Skeletal muscle tissue (tissue), 4 donors: ENCODE data around the gene SLN. TPM values are rescaled to one million over a fixed set of nuclear protein-coding genes. Genes with fewer than 3 reads are reported as not detected.

ENCODE experiments used
- H3K27ac ChIP-seq: one replicate; pipeline ENCODE4 v1.7.0; 2013; ENCODE audit warnings: mild to moderate bottlenecking, low read depth, low read length, inconsistent platforms
- H3K27me3 ChIP-seq, 3 donors: one replicate each; pipeline ENCODE4 v1.7.0; 2013; ENCODE audit warnings: low read length in 3 of 3; ENCODE audit not compliant: control insufficient read depth in 3 of 3, insufficient read depth in 3 of 3
- H3K36me3 ChIP-seq, 3 donors: one replicate each; pipeline ENCODE4 v1.7.0; 2013; ENCODE audit warnings: low read length in 3 of 3; ENCODE audit not compliant: control insufficient read depth in 3 of 3, insufficient read depth in 3 of 3
- H3K4me1 ChIP-seq, 3 donors: one replicate each; pipeline ENCODE4 v1.7.0; 2013; ENCODE audit warnings: low read length in 3 of 3, mild to moderate bottlenecking in 3 of 3; ENCODE audit not compliant: control insufficient read depth in 3 of 3, insufficient read depth in 3 of 3
- H3K4me3 ChIP-seq, 3 donors: one replicate each; pipeline ENCODE4 v1.7.0; 2013; ENCODE audit warnings: low read length in 3 of 3
- H3K9ac ChIP-seq, 3 donors: one replicate each; pipeline ENCODE4 v1.7.0; 2013; ENCODE audit warnings: low read length in 3 of 3, mild to moderate bottlenecking in 3 of 3, moderate library complexity in 2 of 3, low read depth in 1 of 3
- H3K9me3 ChIP-seq, 3 donors: one replicate each; pipeline ENCODE4 v1.7.0; 2013; ENCODE audit warnings: low read length in 3 of 3; ENCODE audit not compliant: control insufficient read depth in 3 of 3
- total RNA-seq: library from RNA; depleted of rRNA; stranded (reverse); fragments of >200 nt; gene quantifications from one replicate; pipeline ENCODE4 v1.2.3, GENCODE V29; 2014
- donor health status: Osteomylitis.

The SLN gene
- total RNA-seq, 1 donor from 2014 or later: 2,012 TPM

- Histone ChIP-seq H3K4me1 (peaks cover 22 to 32% (median 30%) of the 10 kb centered on the region in 3 donors), H3K36me3 (no peaks in the 10 kb centered on the region), H3K9me3 (no peaks in the 10 kb centered on the region), H3K4me3 (peak overlapping the region in 2 of 3 donors; percentile 17 to 26), H3K9ac (peak overlapping the region; percentile 75 to 92 (median 88)), H3K27ac (peak overlapping the region; percentile 99), H3K27me3 (no peaks in the 10 kb centered on the region)
Measured at GRCh38 chr11:107720303-107720774, 8.5 kb upstream of the SLN start.

GRCh38 chr11:107719557-107720302, 7.9 kb upstream of the SLN start:
- Histone ChIP-seq H3K9ac (peak overlapping the region; percentile 85 to 92 (median 88)), H3K4me3 (peak overlapping the region; percentile 64 to 69 (median 69)), H3K4me1 (peaks cover 23 to 38% (median 30%) of the 10 kb centered on the region in 3 donors), H3K9me3 (no peaks in the 10 kb centered on the region), H3K36me3 (no peaks in the 10 kb centered on the region), H3K27ac (peak overlapping the region; percentile 99), H3K27me3 (no peaks in the 10 kb centered on the region)

- H3K4me1 ChIP-seq: peaks cover 27 to 41% (median 30%) of the 10 kb centered on the region in 3 donors
- peak overlapping the region; percentile 99 for H3K27ac ChIP-seq
- H3K9me3 ChIP-seq: no peaks in the 10 kb centered on the region
- H3K36me3 ChIP-seq: no peaks in the 10 kb centered on the region
- H3K4me3 ChIP-seq: peak overlapping the region; percentile 64 to 69 (median 69)
- H3K27me3 ChIP-seq: no peaks in the 10 kb centered on the region
- H3K9ac ChIP-seq: peak overlapping the region; percentile 85 to 92 (median 88)
Measured at GRCh38 chr11:107719073-107719472, 7.2 kb upstream of the SLN start.

GRCh38 chr11:107716884-107717532, 5.2 kb upstream of the SLN start:
- Histone ChIP-seq H3K36me3 (no peaks in the 10 kb centered on the region), H3K9me3 (no peaks in the 10 kb centered on the region), H3K27me3 (no peaks in the 10 kb centered on the region), H3K27ac (no peak overlapping the region), H3K9ac (no peak overlapping the region), H3K4me1 (peaks cover 19 to 36% (median 24%) of the 10 kb centered on the region in 3 donors), H3K4me3 (peak overlapping the region in 1 of 3 donors; percentile 36)

GRCh38 chr11:107713009-107713408, 1.2 kb upstream of the SLN start:
- Histone ChIP-seq H3K4me3 (peak overlapping the region; percentile 8 to 76 (median 72)), H3K9me3 (no peaks in the 10 kb centered on the region), H3K4me1 (peaks cover 0 to 16% (median 11%) of the 10 kb centered on the region in 3 donors), H3K36me3 (peaks cover 0 to 22% (median 3%) of the 10 kb centered on the region in 3 donors), H3K9ac (peak overlapping the region; percentile 71 to 76 (median 75)), H3K27me3 (no peaks in the 10 kb centered on the region), H3K27ac (peak overlapping the region; percentile 91)

- H3K36me3 ChIP-seq: peaks cover 0 to 28% (median 7%) of the 10 kb centered on the region in 3 donors
- H3K27me3 ChIP-seq: no peaks in the 10 kb centered on the region
- H3K9me3 ChIP-seq: no peaks in the 10 kb centered on the region
- peak overlapping the region; percentile 76 to 80 (median 79) for H3K9ac ChIP-seq
- H3K4me1 ChIP-seq: peaks cover 21 to 34% (median 31%) of the 10 kb centered on the region in 3 donors
- H3K4me3 ChIP-seq: peak overlapping the region; percentile 71 to 76 (median 72)
- H3K27ac ChIP-seq: peak overlapping the region; percentile 91
Measured at GRCh38 chr11:107710301-107710700, 1.6 kb downstream of the SLN start.

GRCh38 chr11:107708792-107709191, 3.1 kb downstream of the SLN start:
- Histone ChIP-seq H3K4me3 (peak overlapping the region; percentile 71 to 76 (median 72)), H3K4me1 (peaks cover 26 to 34% (median 33%) of the 10 kb centered on the region in 3 donors), H3K36me3 (peaks cover 0 to 28% (median 7%) of the 10 kb centered on the region in 3 donors), H3K9me3 (no peaks in the 10 kb centered on the region), H3K9ac (peak overlapping the region; percentile 57 to 79 (median 76)), H3K27me3 (no peaks in the 10 kb centered on the region), H3K27ac (peak overlapping the region; percentile 91)

GRCh38 chr11:107707807-107708206, 4.0 kb downstream of the SLN start:
- Histone ChIP-seq H3K36me3 (peaks cover 0 to 28% (median 7%) of the 10 kb centered on the region in 3 donors), H3K9me3 (no peaks in the 10 kb centered on the region), H3K4me1 (peaks cover 26 to 34% (median 34%) of the 10 kb centered on the region in 3 donors), H3K4me3 (peak overlapping the region; percentile 49 to 76 (median 72)), H3K27me3 (no peaks in the 10 kb centered on the region), H3K27ac (peak overlapping the region; percentile 91), H3K9ac (peak overlapping the region; percentile 55 to 79 (median 57))

GRCh38 chr11:107707215-107707671, 4.6 kb downstream of the SLN start:
- Histone ChIP-seq H3K36me3 (peaks cover 0 to 28% (median 7%) of the 10 kb centered on the region in 3 donors), H3K4me1 (peaks cover 26 to 39% (median 37%) of the 10 kb centered on the region in 3 donors), H3K27me3 (no peaks in the 10 kb centered on the region), H3K4me3 (peak overlapping the region; percentile 49 to 76 (median 72)), H3K9ac (peak overlapping the region in 1 of 3 donors; percentile 55), H3K27ac (peak overlapping the region; percentile 91), H3K9me3 (no peaks in the 10 kb centered on the region)
